ENCODE results near the gene ZNF705A. TPM values are rescaled to one million over a fixed set of nuclear protein-coding genes. Genes with fewer than 3 reads are reported as not detected.
"Not testable (repeated sequence)": the region's sequence is repeated elsewhere in the genome, so short reads cannot be mapped to it uniquely, and the experiment has no call there.

Gene ZNF705A
- total RNA-seq, 2 donors from 2014 or later: not detected

GRCh38 chr12:8184206-8184605, 27.4 kb downstream of the ZNF705A start:
- WGBS: no CpG with 5 or more reads among the region's 28 CpGs
- H3K27me3 ChIP-seq (replicated peaks; ENCODE audit: insufficient read depth); DNase-seq (ENCODE audit: low spot score); H3K9me3 ChIP-seq; H3K4me3 ChIP-seq; H3K4me1 ChIP-seq (replicated peaks); H3K36me3 ChIP-seq; intact Hi-C loops (cut with DNase I); H3K27ac ChIP-seq: not testable (repeated sequence)

GRCh38 chr12:8188088-8188487, 31.3 kb downstream of the ZNF705A start:
- intact Hi-C loops (cut with DNase I); H3K9me3 ChIP-seq; H3K4me1 ChIP-seq (replicated peaks); H3K27ac ChIP-seq; DNase-seq (ENCODE audit: low spot score); H3K27me3 ChIP-seq (replicated peaks; ENCODE audit: insufficient read depth); H3K36me3 ChIP-seq; H3K4me3 ChIP-seq: not testable (repeated sequence)
- 86% methylated on average over 2 of the region's 2 CpGs for WGBS

GRCh38 chr12:8197685-8198308, 41.0 kb downstream of the ZNF705A start:
- DNase-seq (ENCODE audit: low spot score); H3K36me3 ChIP-seq; H3K4me3 ChIP-seq; H3K27ac ChIP-seq; H3K9me3 ChIP-seq; intact Hi-C loops (cut with DNase I); H3K27me3 ChIP-seq (replicated peaks; ENCODE audit: insufficient read depth); H3K4me1 ChIP-seq (replicated peaks): not testable (repeated sequence)
- WGBS: 96% methylated on average over 1 of the region's 1 CpG

DNA sequence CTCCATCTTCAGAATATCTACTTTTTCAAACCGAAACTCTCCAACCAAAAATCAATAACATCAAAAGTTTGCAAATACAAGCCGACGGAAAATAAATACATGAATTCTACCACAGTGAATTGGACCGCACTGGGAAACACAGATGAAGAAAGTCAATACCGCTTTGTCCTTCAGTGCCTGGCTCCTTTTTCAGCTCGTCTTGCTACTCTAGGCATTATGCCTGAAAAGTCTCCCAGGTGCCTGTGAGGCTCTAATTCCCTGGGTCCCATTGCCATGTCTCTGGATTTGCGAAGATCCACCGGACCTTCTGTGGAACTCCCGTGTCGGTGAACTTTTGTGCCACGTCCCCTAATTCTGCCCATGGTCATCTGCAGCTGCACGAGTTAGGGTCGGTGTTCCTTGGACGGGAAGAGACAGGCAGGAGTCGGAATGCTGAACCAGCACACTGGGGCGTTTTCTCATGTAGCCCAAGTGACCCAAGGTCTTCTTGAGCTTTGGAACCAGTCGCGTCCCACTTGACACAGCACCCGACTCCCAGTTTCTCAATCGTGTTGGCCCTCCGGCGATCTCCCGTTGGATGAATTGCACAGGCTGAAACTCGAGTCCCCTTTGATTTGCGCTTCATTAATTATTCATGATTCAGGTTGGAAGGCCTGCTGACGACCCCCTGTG, 62.0 kb downstream of the ZNF705A start:
- H3K36me3 ChIP-seq; DNase-seq (ENCODE audit: low spot score); H3K4me1 ChIP-seq (replicated peaks); H3K27me3 ChIP-seq (replicated peaks; ENCODE audit: insufficient read depth); H3K4me3 ChIP-seq; H3K9me3 ChIP-seq; H3K27ac ChIP-seq; intact Hi-C loops (cut with DNase I): not testable (repeated sequence)
- 86% methylated on average over 26 of the region's 26 CpGs for WGBS

GRCh38 chr12:8221375-8221774, 64.6 kb downstream of the ZNF705A start:
- H3K27ac ChIP-seq; intact Hi-C loops (cut with DNase I); H3K27me3 ChIP-seq (replicated peaks; ENCODE audit: insufficient read depth); H3K36me3 ChIP-seq; H3K4me1 ChIP-seq (replicated peaks); H3K9me3 ChIP-seq; DNase-seq (ENCODE audit: low spot score); H3K4me3 ChIP-seq: not testable (repeated sequence)
- 85% methylated on average over 21 of the region's 21 CpGs for whole genome bisulfite sequencing

GRCh38 chr12:8221844-8222243, 65.0 kb downstream of the ZNF705A start:
- H3K4me1 ChIP-seq (replicated peaks); intact Hi-C loops (cut with DNase I); H3K27ac ChIP-seq; DNase-seq (ENCODE audit: low spot score); H3K4me3 ChIP-seq; H3K27me3 ChIP-seq (replicated peaks; ENCODE audit: insufficient read depth); H3K9me3 ChIP-seq; H3K36me3 ChIP-seq: not testable (repeated sequence)
- WGBS: 90% methylated on average over 10 of the region's 21 CpGs

GRCh38 chr12:8222303-8222702, 65.5 kb downstream of the ZNF705A start:
- H3K36me3 ChIP-seq; H3K27ac ChIP-seq; H3K4me3 ChIP-seq; H3K9me3 ChIP-seq; intact Hi-C loops (cut with DNase I); H3K27me3 ChIP-seq (replicated peaks; ENCODE audit: insufficient read depth); H3K4me1 ChIP-seq (replicated peaks); DNase-seq (ENCODE audit: low spot score): not testable (repeated sequence)
- 98% methylated on average over 15 of the region's 16 CpGs for WGBS

GRCh38 chr12:8223646-8224045, 66.8 kb downstream of the ZNF705A start:
- H3K27ac ChIP-seq; intact Hi-C loops (cut with DNase I); H3K27me3 ChIP-seq (replicated peaks; ENCODE audit: insufficient read depth); H3K4me1 ChIP-seq (replicated peaks); H3K9me3 ChIP-seq; H3K4me3 ChIP-seq; DNase-seq (ENCODE audit: low spot score); H3K36me3 ChIP-seq: not testable (repeated sequence)
- WGBS: 82% methylated on average over 13 of the region's 13 CpGs

DNA sequence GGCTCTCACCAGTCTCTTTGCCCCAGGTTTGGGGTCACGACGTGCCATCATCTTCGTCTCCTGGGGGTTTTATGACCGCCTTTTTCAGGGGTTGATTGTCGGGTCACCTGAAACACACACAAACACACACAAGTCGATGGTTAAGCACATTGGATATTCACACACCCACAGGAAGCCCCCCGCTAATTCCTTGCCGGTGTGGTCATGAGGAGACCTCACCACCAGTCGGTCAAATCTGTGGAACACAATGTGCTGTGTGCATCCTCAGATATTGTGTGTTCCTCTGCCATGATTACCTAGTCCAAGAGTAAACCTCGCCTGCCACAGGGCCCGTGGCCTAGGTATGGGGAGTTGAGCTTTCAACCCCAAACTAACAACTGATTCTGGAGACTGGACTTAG, 68.0 kb downstream of the ZNF705A start:
- DNase-seq (ENCODE audit: low spot score); H3K4me1 ChIP-seq (replicated peaks); intact Hi-C loops (cut with DNase I); H3K36me3 ChIP-seq; H3K4me3 ChIP-seq; H3K9me3 ChIP-seq; H3K27me3 ChIP-seq (replicated peaks; ENCODE audit: insufficient read depth); H3K27ac ChIP-seq: not testable (repeated sequence)
- WGBS: 95% methylated on average over 10 of the region's 11 CpGs

All from prostate gland (tissue), 2 donors.